D341Med (cell line): ENCODE measurements around the gene NEMP1.

Experiments
- DNase-seq: peaks from one replicate; pipeline ENCODE4 v3.0.0; 2012; ENCODE audit warnings: low spot score

Gene NEMP1

DNA sequence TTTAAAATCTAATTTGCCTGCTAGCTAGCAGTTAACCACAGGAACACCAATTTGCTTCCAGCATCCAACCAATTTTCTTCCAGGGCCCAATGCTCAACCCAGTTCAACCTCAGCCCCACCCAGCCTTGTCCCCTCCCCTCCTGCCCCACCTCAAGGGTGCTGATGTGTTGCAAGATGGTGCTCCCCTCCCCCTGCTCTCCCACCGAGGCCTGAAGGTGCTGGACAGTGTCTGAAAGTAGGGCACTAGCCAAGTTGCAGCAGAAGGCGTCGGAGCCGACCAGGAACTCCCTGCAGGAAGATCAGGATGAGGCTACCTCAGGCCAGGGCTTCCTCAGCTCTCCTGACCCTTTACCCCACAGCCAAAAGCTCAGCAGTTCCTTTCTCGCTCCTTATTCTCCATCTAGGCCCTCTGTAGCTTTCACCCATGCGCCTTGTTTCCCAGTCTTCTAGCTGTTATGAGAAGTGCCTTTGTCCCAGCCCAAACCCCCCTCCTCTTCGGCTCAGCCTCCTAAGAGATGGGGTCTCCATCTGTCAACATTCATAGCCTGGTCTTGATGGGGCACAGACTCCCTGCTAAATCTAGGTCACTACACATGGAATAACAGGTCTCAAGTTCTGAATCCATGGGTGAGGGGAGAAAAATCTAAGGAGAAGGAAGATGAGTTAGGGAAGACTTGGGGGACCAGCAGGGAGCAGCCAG lies 29.0 kb upstream of the NEMP1 start:
- DNase-seq = peak; percentile 14

DNA sequence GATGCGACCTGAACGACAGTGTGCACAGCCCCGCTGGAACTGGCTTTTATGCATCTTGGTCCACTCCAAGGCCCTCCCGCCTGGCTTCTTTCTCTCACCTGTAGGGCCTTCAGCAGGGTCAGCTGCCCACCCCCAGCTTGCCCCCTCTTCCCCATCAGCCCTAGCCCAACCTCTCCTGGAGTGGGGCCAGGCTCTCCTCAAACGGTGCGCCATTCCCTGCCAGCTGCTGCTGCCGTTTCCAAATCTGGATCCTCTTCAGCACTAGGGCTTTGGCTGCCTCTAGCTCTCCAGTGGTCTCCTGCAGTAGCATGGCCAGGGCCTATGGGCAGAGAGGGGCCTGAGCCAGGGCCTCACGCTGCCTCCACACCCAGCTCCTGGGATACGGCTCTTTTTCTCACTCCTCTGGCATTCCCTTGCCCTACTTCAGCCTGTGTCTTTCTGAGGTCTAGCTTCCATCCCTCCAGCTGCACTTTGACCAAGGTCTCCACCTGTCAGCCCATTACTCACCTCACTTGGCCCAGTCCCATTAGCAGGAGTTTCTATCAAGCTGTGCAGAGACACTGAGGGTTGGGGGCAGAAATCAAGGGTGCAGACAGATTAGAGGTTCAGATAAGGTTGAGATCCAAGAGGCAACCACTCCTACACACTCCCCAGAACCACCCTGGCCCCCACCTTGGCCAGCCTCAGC lies 27.6 kb upstream of the NEMP1 start:
- peak; percentile 27 for DNase-seq

DNA sequence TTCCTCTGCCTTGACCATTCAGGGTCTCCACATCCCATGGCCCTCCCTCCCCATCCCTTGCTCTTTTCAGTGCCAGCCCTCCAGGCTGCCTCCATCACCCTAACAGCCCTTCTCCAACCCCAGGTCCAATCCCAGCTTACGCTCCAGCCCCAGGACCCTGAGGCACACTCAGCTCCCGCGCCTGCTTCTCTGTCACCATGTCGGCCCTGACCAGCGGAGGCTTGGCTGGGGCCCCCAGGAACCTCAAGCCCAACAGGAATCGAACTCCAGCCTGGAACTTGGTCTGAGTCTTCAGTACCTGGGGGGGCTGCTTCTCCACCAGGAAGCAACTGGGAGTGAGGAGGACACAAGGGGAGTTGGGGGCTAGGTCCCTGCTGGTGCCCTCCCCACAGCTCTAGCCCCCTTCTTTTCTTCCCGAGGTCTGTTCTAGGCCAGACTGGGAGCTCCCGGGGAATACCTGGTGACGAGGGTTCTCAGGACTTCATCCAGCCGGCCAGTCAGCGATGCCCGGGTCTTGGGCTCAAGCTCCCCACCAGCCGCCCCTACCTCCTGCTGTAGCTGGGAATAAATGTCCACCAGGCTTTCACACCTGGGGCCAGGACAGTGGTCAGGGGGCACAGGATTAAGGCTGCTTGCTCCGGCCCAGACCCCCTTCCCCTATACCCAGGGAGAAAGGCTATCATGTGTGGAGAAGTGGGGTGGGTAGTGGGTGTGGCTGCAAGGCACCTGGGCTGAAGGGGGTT lies 26.6 kb upstream of the NEMP1 start:
- DNase-seq = peak; percentile 17

DNA sequence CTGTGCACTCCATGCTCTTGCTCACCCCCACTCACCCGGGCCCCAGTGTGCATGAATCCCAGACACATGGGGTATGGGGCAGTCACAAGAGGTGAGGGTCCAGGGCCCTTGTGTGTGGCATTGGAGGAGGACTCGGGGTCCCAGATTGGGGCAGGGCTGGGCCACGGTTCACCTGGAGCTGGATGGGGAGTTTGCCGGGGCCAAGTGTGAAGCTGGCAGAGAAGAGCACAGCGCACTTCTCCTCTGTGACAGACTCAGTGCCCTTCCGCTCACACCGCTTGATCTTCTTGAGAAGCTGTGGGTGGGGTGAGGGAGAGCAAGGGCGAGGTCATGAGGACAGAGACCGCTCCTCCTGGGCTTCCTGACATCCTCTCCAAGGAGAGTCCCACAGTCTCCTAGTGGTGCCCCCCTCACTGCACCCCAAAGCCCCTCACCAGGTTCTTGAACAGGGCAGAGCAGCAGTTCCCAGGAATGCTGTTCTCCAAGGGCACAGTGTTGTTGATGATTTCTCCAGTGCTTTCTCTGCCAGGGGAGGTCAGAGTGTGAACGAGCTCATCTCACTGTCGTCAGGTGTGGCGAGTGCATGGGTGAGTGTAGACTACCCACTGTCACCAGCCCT lies 25.8 kb upstream of the NEMP1 start:
- peak; percentile 26 for DNase-seq

DNA sequence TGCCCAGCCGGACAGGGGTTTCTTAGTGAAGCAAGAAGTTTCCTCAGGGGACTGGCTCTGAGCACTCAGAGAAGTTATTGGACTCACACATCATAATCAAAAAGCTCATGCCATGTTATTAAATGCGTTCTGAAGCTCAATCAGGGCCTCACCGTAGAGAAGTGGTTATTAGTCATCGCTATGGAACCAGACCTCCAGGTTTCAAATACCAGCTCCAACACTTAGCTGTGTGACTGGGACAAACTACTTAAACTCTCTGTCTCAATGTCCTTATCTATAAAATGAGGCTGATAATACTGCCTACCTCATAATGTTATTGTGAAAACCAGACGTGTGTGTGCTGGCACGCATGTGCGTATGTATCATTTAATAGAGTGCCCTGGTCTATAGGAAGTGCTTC lies 25.3 kb upstream of the NEMP1 start:
- peak; percentile 1 for DNase-seq

DNA sequence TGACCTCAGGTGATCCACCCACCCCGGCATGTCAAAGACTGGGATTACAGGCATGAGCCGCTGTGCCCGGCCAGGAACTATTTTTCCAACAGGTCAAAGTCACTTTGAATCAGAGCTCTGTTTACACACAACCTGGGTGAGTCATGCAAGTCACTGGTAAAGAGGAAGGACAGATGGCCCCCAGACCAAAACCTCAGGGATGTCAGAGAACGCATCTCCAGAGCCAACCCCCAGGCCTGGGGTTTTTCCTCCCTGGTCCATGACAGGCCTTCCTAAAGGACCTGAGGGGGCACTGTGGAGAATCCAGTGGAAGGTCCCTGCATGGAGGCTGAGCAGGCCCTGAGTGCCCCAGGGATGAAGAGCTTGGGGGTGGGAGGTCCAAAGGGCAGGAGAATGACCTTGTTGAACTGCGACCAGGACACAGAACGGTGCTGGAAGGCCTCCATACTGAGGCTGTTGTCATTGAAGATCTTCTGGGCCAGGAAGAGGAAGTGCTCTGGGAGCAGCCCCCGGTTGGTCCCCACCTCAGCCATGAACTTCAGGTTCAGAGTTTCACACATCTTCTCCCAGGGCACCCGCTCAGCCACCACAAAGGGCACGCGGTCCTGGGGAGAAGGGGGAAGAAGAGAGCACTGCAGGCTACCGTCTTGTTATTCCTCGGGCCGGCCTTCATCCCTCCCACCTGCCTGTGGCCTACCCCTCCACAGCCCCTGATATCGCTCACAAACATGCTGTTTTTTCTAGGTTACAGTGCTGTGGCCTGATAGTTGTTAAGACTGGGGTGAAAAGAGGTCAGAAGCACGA lies 23.5 kb upstream of the NEMP1 start:
- DNase-seq = peak; percentile 19

DNA sequence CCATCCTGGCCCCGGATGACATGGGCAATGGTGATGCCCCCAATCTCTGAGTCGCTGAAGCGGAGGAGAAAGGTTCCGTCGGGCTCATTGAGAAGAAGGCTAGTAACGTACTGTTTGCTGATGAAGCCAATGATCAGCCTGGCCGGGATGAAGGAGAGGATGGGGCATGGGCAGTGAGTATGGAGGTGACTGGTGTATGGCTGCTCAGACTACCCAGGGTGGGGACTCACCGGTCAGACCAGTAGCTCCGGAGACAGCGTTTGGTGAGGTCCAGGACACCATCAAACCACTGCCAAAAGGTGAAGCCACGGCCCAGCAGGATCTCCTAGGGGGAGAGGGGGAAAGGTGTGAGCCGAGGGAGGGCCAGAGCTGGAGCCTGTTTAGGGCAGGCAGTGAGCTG lies 21.2 kb upstream of the NEMP1 start:
- DNase-seq = no peak

DNA sequence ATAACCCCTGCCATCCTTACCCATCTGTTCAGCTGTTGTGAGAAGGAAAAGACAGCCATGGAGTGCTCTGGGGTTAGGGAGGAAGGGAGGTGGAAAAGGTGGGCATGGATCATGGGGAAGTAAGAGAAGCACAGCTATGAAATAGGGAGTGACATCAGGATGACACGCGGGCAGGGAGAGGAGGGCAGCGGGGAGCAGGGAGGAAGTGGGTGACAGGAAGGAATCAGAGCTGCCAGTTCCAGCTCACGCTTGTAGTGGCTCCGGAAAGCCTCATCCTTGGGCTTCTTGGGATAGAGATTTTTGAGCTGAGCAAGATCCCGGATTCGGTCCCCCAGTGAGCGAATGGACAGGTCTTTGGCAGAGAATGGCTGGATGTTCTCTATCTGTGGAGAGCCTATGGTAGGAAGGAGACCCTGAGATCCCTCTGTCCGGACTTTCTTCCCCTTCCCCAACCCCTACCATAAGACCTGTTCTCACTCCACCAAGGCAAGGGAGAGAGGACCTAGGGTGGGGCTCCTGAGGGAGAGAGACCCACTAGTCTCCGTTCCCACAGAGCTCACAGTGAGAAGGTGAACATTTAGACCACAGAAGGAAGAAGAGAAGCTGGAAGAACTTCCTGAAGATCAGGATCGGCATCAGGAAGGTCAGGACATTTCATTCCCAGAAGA lies 20.6 kb upstream of the NEMP1 start:
- no peak for DNase-seq

DNA sequence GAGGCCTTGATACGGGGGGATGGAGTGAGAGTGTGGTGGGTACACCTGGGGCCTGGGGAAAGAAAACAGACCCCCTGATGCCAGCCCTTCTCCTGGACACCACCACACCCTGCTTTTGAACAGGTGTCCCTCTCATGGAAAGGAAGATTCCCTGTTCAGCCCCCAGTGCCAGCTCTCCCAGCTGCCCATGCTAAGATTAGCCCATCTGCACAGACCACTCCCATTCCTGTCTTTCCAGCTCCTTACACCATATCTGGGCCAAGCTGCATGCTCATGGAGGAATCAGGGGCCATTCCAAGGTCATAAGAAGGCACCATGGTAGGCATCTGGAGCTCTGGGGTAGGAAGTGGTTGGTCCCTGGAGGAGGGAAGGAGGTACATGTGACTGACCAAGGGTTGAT lies 20.0 kb upstream of the NEMP1 start:
- DNase-seq = no peak

DNA sequence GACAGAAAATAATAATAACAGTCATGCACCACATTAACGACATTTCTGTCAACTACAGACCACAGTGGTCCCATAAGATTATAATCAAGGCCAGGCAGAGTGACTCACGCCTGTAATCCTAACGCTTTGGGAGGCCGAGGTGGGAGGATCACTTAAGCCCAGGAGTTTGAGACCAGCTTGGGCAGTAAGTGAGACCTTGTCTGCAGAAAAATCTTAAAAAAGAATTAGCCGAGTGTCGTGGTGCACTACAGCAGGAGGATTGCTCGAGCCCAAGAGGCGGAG lies 18.9 kb upstream of the NEMP1 start:
- DNase-seq = no peak

DNA sequence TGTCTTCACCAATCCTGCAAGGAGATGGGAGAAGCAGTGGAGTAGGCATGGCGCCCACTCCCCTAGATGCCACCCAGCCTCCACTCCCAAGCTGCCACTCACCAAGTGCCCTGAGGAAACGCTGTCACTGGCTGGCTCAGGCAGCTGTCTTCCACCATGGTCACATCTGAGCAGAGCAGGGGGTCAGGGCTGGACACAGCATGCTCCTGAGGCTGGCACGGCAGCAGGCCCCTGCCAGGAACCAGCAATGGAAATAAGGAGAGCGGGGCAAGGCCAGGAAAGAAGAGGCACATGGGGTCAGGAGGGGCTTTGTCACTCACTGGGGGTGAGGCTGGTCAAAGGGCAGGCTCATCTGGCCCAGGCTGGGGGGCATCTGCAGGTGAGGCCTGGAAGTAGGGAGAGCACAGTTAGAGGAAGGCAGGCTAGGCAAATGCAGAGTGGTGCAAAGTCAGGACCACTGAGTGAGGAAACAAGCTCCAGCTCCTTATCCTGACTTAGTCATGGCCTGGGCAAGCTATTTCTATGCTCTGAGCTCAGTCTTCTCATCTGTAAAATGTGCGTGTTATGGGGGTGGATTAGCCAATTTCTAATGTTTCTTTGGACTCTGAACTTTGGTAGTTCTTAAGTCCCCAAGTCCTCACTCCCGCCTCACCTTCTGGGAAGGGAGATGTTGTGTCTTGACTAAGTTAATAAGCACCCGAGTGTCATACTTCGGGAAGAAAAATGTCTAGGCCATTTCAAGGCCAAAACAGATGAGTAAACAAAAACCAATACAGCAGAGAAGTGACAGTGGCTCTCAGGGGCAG lies 18.4 kb upstream of the NEMP1 start:
- DNase-seq = peak; percentile 15

DNA sequence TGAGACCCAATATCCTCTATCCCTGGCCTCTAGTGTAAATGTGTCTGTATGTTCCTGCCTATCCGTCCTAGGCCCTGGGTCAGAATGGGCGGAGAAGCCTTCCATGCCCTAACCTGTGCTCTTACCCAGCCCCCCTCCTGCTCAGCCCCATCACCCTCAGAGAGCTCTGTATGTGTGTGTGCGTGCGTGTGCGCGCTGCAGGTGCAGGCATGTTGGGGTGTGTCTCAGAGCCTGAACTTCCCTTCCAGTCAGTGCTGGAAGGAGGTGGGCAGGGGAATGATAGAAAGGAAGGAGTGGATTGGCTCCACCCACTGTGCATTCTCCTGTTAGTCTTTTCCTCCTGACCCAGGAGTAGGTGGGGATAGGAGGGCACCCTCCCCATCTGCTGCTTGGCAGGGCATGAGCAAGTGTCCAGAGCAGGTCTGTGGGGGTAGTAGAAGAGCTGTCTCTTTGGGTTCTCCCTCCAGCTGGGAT lies 17.5 kb upstream of the NEMP1 start:
- no peak for DNase-seq

DNA sequence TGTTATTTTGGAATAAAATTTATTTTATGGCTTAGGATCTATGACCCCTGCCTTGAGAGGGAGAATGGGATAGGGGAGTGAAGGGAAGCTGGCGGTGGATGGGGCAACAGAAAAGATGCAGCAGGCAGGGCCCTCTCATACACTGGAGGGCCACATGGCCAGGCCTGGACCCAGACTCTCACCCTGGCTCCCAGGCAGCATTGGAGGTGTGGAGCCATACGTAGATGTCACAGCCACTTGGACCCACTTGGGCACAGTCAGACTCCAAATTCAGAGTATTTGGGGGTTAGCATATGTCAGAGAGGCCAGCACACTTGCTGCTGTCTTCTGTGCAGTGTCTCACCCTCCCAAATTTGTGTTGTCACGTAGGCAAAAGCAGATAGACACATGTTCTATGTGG lies 16.8 kb upstream of the NEMP1 start:
- peak; percentile 13 for DNase-seq

DNA sequence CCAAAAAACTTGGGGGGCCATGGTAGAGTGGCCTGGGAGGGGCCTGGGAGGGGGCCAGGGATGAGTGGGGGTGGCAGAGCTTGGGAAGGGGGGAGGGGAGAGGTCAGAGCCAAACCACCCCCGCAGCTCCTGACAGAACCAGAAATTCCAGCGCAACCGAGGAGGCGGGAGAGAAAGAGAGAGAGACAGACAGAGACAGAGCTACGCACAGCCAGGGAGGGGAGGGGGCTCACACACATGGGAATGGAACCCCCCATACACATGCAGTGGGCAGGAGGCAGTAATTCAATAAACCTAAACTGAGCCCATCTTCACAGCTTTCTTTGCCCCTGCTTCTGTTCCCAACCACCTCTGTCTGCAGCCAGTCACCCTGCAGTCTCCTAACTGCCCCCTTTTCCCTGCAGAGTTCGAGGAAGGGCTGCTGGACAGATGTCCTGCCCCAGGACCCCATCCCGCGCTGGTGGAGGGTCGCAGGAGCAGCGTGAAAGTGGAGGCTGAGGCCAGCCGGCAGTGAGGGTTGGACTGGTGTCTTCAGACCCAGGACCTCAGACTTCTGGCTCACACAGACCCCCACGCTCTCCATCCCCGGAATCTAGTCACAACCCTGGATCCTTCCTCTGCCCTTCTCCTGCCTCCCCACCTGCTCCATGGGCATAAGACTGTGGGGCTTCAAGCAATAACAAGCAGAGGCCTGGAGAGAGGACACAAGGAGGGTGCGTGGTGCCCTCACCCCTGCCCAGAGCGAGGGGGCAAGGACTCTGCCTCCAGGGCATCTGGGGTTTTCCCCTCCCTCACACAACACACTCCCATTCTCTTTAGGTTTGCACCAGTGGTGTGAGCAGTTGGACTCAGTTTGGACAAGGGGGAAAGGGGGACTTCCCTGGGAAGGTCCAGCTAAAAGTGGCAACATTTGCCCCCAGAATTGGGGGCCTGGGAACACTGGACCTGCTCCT lies 15.9 kb upstream of the NEMP1 start:
- DNase-seq = no peak

DNA sequence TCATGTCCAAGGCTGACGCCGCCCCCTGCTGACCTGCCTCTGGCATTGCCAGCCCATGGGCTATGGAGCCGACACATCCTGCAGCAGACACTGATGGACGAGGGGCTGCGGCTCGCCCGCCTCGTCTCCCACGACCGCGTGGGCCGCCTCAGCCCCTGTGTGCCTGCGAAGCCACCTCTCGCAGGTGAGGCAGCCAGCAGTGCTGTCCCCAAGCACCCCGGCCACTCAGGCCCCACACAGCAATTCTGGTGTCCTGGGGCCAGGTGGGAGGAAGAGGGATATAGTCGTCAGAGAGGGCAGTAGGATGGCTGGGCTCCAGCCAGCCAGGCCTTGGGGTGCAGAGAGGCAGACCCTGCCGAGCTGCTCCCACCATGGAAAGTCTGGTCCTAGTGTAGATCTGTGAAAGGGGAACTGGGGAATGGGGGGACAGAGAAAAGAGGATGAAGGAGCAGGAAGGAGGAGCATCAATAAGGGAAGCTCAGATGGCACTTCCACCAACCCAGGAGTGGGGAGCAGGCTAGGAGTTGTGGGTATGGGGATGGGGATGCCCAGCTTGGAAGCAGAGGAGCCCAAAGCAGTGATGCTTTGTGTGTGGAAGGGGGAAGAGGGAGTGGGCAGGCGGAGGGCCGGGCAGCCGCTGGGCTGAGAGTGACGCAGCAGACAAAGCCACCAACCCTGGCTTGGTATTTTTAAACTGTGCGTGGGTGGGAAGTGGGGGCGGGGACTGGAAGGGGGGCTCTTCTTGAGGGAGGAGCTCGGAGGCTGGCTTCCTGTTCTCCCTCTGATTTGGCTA lies 15.0 kb upstream of the NEMP1 start:
- peak; percentile 80 for DNase-seq

DNA sequence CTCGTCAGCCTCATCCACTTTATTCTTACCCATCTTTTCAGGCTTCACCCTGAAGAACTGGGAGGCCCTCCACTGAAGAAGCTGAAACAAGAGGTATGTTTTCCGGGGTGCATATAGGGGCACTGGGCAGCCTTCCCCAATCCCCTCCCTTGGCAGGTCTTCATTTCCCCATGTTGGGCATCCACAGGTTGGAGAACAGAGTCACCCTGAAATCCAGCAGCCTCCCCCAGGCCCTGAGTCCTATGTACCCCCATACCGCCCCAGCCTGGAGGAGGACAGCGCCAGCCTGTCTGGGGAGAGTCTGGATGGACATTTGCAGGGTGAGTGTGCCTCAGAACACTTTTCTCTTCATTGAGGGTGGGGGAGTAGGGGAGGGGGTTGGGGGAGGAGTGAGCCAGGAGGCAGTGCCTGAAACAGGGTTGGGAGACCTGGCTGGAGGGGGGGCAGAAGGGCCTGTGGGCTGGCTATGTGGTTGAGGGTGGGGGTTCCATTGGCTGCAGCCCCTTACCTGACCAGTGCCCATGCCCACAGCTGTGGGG lies 14.4 kb upstream of the NEMP1 start:
- DNase-seq = no peak

DNA sequence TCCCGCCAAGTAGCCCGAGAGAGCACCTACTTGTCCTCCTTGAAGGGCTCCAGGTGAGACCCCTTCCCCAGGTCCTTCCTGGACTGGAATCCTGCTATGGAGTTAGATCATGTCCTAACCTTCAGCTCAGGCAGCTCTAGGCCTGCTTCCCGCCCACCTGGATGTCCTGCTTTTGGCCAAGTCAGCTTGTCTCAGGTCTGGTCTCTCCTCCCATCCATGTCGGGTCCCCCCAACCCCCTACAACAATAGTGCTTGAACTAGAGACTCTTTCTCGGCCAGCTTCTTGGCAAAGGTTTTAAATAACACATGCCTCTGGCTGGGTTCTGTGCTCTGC lies 13.9 kb upstream of the NEMP1 start:
- no peak for DNase-seq
